ENCODE results near the gene MOB1B. TPM values are rescaled to one million over a fixed set of nuclear protein-coding genes. Genes with fewer than 3 reads are reported as not detected.

The MOB1B gene
- total and polyA plus RNA-seq, 10 of the 15 experiments (the other 5 are each of a cell fraction or from before 2014, with no cell fraction given), result 1.9 to 11.4 (median 6.1) TPM

- Histone ChIP-seq H3K27ac (ENCODE audit: control insufficient read depth, insufficient read depth) (peak overlapping the region; percentile 18; the same call in 1 of the 2 replicates), H3K4me2 (ENCODE audit: control insufficient read depth, insufficient read depth) (peak overlapping the region; percentile 86), H2AFZ (ENCODE audit: control insufficient read depth, low read depth, low read length) (no peak overlapping the region), H3K27me3 (replicated peaks in 1 of 2; ENCODE audit: control insufficient read depth in 2 of 2, insufficient read depth in 2 of 2, low read length in 1 of 2) (no peaks in the 10 kb centered on the region), H3K9ac (ENCODE audit: control insufficient read depth, insufficient read depth, low read length) (peak overlapping the region; percentile 17; the same call in 1 of the 2 replicates), H4K20me1 (ENCODE audit: control insufficient read depth, insufficient read depth) (no peaks in the 10 kb centered on the region), H3K4me3 (peak overlapping the region; percentile 95), H3K4me1 (ENCODE audit: control insufficient read depth, insufficient read depth, low read length) (0 out of 2 replicates have a peak, but pooled peaks cover 3% of the 10 kb centered on the region), H3K9me3 (replicated peaks; ENCODE audit: control insufficient read depth, insufficient read depth, low read length) (peaks cover 1% of the 10 kb centered on the region; the same call in 2 of the 3 replicates), H3K79me2 (ENCODE audit: control insufficient read depth, insufficient read depth, low read length) (peaks cover 78% of the 10 kb centered on the region), H3K36me3 (ENCODE audit: control insufficient read depth in 2 of 2, insufficient read depth in 2 of 2, low read length in 1 of 2) (peaks cover 0 to 2% of the 10 kb centered on the region in 2 experiments; a peak in 2 of 4 replicates)
- WGBS (ENCODE audit: insufficient coverage, insufficient replicate concordance, low lambda C conversion rate, missing lambda C conversion rate), result 55% methylated on average over 1 of the region's 1 CpG
- TF ChIP-seq RAD51 (IDR thresholded peaks at IDR 0.05), result no peak
- TF ChIP-seq CBX5 (IDR thresholded peaks at IDR 0.05; ENCODE audit: low read depth), result no peak
- TF ChIP-seq MXI1 (IDR thresholded peaks at IDR 0.05; ENCODE audit: low read depth, low read length), result no peak
- TF ChIP-seq, protein P1, sequence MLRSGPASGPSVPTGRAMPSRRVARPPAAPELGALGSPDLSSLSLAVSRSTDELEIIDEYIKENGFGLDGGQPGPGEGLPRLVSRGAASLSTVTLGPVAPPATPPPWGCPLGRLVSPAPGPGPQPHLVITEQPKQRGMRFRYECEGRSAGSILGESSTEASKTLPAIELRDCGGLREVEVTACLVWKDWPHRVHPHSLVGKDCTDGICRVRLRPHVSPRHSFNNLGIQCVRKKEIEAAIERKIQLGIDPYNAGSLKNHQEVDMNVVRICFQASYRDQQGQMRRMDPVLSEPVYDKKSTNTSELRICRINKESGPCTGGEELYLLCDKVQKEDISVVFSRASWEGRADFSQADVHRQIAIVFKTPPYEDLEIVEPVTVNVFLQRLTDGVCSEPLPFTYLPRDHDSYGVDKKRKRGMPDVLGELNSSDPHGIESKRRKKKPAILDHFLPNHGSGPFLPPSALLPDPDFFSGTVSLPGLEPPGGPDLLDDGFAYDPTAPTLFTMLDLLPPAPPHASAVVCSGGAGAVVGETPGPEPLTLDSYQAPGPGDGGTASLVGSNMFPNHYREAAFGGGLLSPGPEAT (IDR thresholded peaks at IDR 0.05; ENCODE audit: low read depth), result no peak
- 0 out of 2 replicates have a peak, but pooled peaks have one; percentile 13 for TF ChIP-seq NBN (IDR thresholded peaks at IDR 0.05)
- peak; percentile 12; the same call in 1 of the 2 replicates for TF ChIP-seq SPI1 (IDR thresholded peaks at IDR 0.05; ENCODE audit: borderline replicate concordance, insufficient read depth, low read depth, low read length)
- ChIA-PET POLR2A (interaction anchor here (0.6 to 4.5 kb wide), 10 partner anchors 8 to 293 kb away, joined by 3 to 16 read pairs (median 4); partner anchors contain the start of genes GRSF1 and MOB1B), RAD21 (ENCODE audit: unreplicated experiment) (interaction anchor here (0.7 to 6.3 kb wide), 11 partner anchors 10 to 319 kb away, joined by 3 to 127 read pairs (median 3); partner anchors contain the start of gene GRSF1), CTCF (interaction anchor here (0.6 to 6.5 kb wide), 10 partner anchors 9 to 345 kb away, joined by 3 to 147 read pairs (median 4); no protein-coding TSS in a partner anchor), SMC1A (ENCODE audit: uncharacterized antibody, unreplicated experiment) (interaction anchor here (0.7 to 10.9 kb wide), 19 partner anchors 10 to 340 kb away, joined by 3 to 169 read pairs (median 3); partner anchors contain the start of genes MOB1B and UTP3)
- FAIRE-seq, result no peak
- DNase-seq (ENCODE audit: low read depth, low spot score), result no peak
- in situ Hi-C loops (cut with MboI), result no loop called here
- BruUV-seq (replicated peaks), result no TSS peak
- intact Hi-C loops (cut with micrococcal nuclease; ENCODE audit: unreplicated experiment), result loop anchor here (10.0 kb wide), 1 partner anchor 312 kb away; the partner anchor contains the start of gene UTP3
- ATAC-seq, result peak; percentile 13
These were observed 94.9 kb downstream of the MOB1B start for GRCh38 chr4:70997036-70997435.
